AG04450 (cell line): ENCODE results near the gene QRICH1. TPM values are rescaled to one million over a fixed set of nuclear protein-coding genes. Genes with fewer than 3 reads are reported as not detected.

ENCODE experiments used
- CTCF ChIA-PET: fragments of 300-600, 350-600 bp; formaldehyde crosslinking; extraction: SDS; loops from one replicate; lab custom pipeline; 2022; ENCODE audit warnings: antibody characterized with exemption, inconsistent platforms; lab: Charles Lee
- POLR2A ChIA-PET: fragments of 350-600 bp; formaldehyde crosslinking; extraction: SDS; loops from one replicate; lab custom pipeline; 2021; ENCODE audit warnings: antibody characterized with exemption, inconsistent platforms; lab: Yijun Ruan, JAX
- DNase-seq: peaks from one replicate; pipeline ENCODE4 v3.0.0-alpha.2; 2011; ENCODE audit warnings: low read depth, low spot score
- H3K27ac ChIP-seq: one replicate; pipeline ENCODE4 v1.5.1; 2012; ENCODE audit warnings: low read depth, low read length, control low read depth
- H3K27me3 ChIP-seq: one replicate; pipeline ENCODE4 v1.6.0; 2012; ENCODE audit warnings: low read length; ENCODE audit not compliant: control insufficient read depth, insufficient read depth
- H3K4me3 ChIP-seq: 2 replicates; pipeline ENCODE4 v1.5.1; 2011; ENCODE audit warnings: mild to moderate bottlenecking, low read depth, low read length, control low read depth
- H3K9me3 ChIP-seq: 2 replicates; pipeline ENCODE4 v1.5.1; 2012; ENCODE audit warnings: low read length; ENCODE audit not compliant: control insufficient read depth, insufficient read depth
- polyA plus RNA-seq: library from polyadenylated mRNA; depleted of rRNA; stranded (reverse); fragments of >200 nt; gene quantifications from 2 replicates; pipeline ENCODE4 v1.2.3, GENCODE V29; 2011
- TF ChIP-seq, protein P1 (sequence below): IDR thresholded peaks from 2 replicates; pipeline ENCODE4 v1.5.1; 2011; ENCODE audit warnings: low read depth, low read length, control low read depth, inconsistent platforms

QRICH1 gene
- polyA plus RNA-seq, 1 experiment: 69.7 TPM

DNA sequence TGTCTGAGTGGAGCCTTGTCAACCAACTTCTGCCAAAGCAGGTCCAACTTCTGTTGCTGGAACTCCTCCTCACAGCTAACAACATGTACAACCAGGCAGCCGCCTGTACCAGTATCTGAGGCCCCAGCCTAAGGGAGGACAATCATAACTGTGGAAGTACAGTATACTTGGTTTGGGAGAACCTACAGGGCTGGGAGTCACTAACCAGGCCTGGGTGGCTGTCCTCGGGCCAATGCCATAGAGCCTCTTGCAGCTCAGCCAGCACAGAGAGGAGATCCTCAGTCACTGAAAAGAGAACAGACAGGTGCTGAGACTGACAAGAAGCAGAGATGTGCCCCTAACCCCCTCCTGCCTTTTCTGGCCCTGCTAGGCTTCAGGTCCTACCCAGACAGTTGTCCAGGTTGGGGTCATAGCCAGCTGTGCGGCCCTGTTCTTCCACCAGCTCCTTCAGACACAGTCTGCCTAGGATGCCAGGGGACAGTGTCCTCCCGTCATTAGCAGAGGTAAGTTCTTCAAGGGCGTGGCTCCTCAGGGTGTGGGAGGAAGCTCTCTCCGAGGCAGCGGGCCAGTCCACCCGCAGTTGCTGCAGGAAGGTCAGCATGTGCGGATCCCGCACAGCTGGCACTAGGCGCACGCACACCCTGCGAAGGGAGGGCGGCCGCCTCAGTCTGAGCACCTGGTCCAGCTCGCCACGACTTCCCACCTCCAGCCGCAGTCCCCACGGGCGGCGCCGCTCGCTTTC lies 76.5 kb downstream of the QRICH1 start:
- CTCF ChIA-PET: interaction anchor here (1.2 to 1.3 kb wide), 2 partner anchors 8 to 10 kb away, joined by 3 to 4 read pairs; partner anchors contain the start of gene WDR6
- H3K27ac ChIP-seq: peak overlapping the region; percentile 31
- H3K27me3 ChIP-seq: no peaks in the 10 kb centered on the region
- H3K4me3 ChIP-seq: peak overlapping the region; percentile 80
- POLR2A ChIA-PET: interaction anchor here (1.0 to 4.0 kb wide), 7 partner anchors 9 to 439 kb away, joined by 3 to 33 read pairs (median 5); partner anchors contain the start of genes IMPDH2, P4HTM, QRICH1 and WDR6
- DNase-seq: no peak
- TF ChIP-seq, protein P1, sequence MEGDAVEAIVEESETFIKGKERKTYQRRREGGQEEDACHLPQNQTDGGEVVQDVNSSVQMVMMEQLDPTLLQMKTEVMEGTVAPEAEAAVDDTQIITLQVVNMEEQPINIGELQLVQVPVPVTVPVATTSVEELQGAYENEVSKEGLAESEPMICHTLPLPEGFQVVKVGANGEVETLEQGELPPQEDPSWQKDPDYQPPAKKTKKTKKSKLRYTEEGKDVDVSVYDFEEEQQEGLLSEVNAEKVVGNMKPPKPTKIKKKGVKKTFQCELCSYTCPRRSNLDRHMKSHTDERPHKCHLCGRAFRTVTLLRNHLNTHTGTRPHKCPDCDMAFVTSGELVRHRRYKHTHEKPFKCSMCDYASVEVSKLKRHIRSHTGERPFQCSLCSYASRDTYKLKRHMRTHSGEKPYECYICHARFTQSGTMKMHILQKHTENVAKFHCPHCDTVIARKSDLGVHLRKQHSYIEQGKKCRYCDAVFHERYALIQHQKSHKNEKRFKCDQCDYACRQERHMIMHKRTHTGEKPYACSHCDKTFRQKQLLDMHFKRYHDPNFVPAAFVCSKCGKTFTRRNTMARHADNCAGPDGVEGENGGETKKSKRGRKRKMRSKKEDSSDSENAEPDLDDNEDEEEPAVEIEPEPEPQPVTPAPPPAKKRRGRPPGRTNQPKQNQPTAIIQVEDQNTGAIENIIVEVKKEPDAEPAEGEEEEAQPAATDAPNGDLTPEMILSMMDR: no peak
- H3K9me3 ChIP-seq: no peaks in the 10 kb centered on the region; the same call in 1 of the 2 replicates

DNA sequence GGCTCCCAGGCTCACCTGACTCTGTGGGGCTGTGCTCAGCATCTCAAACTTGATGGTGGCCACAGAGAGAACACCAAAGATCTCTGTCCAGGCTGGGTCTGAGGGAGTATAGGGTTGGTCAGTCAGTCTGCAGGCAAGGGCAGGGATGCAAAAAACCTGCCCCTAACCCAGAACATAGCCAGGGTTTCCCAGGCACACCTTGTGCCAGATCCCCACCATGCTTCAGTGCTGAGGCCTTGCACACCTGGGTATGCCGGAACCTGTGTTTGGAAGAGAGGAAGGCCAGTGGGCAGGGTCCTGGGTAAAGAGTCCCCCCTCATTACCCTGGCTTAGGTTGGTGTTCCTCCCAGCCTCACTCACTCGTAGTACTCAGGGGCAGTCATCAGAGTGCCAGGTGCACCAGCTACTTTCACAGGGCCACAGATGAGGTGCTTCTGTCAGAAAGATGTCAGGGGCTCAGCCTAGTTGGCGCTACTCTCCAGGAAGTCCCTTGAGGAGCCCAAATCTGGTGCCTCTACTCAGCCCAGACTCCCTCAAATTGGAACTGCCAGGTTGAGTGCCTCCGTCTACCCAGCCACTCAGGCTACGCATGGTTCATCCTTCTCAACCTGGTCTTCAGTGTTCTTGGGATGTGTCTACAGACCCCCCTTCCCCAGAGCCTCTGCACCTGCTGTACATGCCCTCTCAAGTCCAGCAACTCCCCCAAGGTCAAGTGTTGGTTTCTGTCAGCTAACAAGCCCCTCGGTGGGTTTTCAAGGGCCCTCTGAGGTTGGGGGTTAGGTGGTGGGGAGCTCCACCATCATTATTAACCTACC lies 77.2 kb downstream of the QRICH1 start:
- H3K4me3 ChIP-seq: no peak overlapping the region

DNA sequence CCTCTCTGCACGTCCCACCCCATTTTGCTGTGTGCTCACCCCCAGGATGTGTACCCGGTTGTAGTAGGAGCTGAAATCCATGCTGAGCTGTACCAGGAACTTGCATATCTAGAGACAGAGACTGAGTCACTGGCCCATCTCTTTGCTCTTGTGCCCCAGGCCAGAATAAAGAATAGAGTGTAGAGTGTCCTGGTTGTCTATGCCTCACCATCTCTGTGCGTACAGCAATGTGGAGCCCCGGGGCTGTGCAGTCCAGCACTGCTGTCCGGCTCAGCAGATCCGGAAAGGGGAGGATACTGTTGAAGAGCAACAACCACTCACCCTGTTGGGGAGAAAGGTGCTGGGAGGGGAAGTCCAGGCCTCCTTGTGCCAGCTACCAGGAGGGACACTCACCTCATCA lies 78.1 kb downstream of the QRICH1 start:
- no peak for DNase-seq
- ChIA-PET CTCF (no interaction called here), POLR2A (interaction anchor here (0.8 to 4.0 kb wide), 3 partner anchors 9 to 26 kb away, joined by 3 to 33 read pairs (median 4); partner anchors contain the start of genes IMPDH2, P4HTM and WDR6)
- no peak overlapping the region for H3K4me3 ChIP-seq
- no peaks in the 10 kb centered on the region; the same call in 1 of the 2 replicates for H3K9me3 ChIP-seq
- no peak overlapping the region for H3K27ac ChIP-seq
- TF ChIP-seq, protein P1: no peak
- no peaks in the 10 kb centered on the region for H3K27me3 ChIP-seq

More for the DNA sequence above, 77.2 kb downstream of the QRICH1 start:
- Histone ChIP-seq H3K9me3 (no peaks in the 10 kb centered on the region; the same call in 1 of the 2 replicates), H3K27ac (no peak overlapping the region), H3K27me3 (no peaks in the 10 kb centered on the region)
- POLR2A ChIA-PET: interaction anchor here (0.8 to 4.0 kb wide), 7 partner anchors 8 to 78 kb away, joined by 3 to 33 read pairs (median 4); partner anchors contain the start of genes IMPDH2, P4HTM, QRICH1 and WDR6
- DNase-seq: no peak
- TF ChIP-seq, protein P1: no peak
- CTCF ChIA-PET: interaction anchor here (1.2 to 1.3 kb wide), 2 partner anchors 8 to 9 kb away, joined by 3 to 4 read pairs; partner anchors contain the start of gene WDR6

DNA sequence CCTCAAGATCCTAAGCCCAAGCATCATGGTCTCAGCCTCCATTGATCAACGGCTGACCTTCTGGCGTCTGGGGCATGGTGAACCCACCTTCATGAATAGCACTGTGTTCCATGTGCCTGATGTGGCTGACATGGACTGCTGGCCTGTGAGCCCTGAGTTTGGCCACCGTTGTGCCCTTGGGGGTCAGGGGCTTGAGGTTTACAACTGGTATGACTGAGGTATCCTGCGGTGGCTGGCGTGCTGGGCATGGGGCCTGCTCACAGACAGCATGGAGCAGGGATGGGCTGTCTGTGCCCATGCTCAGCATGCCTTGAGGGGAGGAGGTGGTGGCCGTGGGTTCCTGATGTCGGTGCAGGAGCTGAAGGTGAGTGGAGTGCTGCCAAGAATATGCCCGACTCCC lies 78.8 kb downstream of the QRICH1 start:
- no peak overlapping the region for H3K27ac ChIP-seq
- DNase-seq: no peak
- H3K9me3 ChIP-seq: no peaks in the 10 kb centered on the region; the same call in 1 of the 2 replicates
- CTCF ChIA-PET: no interaction called here
- POLR2A ChIA-PET: interaction anchor here (0.9 to 4.0 kb wide), 2 partner anchors 8 to 14 kb away, joined by 3 to 33 read pairs; partner anchors contain the start of genes IMPDH2 and WDR6
- TF ChIP-seq, protein P1: no peak
- no peaks in the 10 kb centered on the region for H3K27me3 ChIP-seq
- no peak overlapping the region for H3K4me3 ChIP-seq
